HG03025 (cell line): ENCODE measurements around the gene ART3.
"Not testable (repeated sequence)": the region's sequence is repeated elsewhere in the genome, so short reads cannot be mapped to it uniquely, and the experiment has no call there.

ENCODE experiments used
- ATAC-seq: cut with Tn5 transposase; IDR thresholded peaks from one replicate; pipeline ENCODE4 v1.9.1; 2021; ENCODE audit warnings: mild to moderate bottlenecking, moderate library complexity; ENCODE audit not compliant: unreplicated experiment, low FRiP score

ART3 gene, protein sequence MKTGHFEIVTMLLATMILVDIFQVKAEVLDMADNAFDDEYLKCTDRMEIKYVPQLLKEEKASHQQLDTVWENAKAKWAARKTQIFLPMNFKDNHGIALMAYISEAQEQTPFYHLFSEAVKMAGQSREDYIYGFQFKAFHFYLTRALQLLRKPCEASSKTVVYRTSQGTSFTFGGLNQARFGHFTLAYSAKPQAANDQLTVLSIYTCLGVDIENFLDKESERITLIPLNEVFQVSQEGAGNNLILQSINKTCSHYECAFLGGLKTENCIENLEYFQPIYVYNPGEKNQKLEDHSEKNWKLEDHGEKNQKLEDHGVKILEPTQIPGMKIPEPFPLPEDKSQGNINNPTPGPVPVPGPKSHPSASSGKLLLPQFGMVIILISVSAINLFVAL

DNA sequence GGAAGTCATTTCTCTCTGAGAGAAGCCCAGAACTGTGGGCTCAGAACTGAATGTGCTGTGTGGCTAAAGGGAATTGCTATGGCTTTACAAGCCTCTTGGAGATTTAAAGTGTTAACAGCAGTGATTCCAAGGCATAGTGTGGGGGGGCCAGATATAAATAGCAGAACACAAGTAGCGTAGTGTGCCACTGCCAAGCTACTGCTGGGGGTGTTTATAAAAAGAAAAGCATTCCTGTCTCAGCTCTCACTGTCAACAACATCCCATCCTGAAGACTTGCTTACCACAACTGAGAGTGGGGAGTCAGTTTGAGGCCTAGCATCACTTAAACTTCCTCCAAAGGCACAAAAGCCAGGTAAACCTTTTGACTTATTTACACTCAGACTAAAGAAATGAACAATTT lies at the start of gene ART3:
Gene ART3 (plus strand): TSS at position 242 of the 400 bp plus-strand sequence. CDS start 1,181 bp downstream, outside the sequence.
- ATAC-seq, result no peak

DNA sequence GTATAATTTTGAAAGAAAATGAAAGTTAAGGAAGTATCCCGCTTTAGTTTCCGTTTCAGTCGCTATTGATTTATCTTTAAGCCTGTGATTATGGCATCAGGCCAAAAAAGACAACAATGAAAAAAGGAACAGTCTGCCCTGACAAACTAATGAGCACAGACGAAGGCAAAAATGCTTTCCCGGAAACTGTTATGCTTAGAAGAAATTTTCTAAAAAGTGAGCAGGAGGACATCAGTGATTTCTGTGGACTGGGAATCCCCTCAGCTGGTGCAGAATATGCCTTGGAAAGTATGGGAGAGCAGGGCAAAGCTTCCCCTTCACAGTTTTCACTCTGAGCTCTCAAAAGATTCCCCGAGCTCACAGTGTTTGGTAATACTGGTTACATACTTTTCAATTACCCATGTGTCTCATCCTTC lies 46.2 kb upstream of the ART3 start:
- ATAC-seq, result no peak

DNA sequence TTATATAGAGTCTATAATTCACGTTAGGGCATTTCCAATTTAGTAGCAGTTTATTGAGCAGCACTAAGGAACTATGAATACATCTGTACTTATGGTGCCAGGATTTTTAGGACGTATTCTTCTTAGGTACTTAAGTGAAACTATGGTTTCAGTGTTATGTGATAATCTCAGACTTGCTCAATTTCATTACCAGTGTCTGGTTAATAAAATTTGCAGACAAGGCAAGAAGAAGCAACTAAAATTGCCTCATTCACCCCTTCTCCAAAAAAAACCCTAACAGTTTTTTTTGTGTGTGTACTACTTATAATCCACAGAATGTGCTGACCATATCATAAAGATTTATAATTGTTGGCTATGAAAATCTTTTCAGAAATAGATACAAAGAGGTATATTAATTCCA lies 45.2 kb upstream of the ART3 start:
- no peak for ATAC-seq

DNA sequence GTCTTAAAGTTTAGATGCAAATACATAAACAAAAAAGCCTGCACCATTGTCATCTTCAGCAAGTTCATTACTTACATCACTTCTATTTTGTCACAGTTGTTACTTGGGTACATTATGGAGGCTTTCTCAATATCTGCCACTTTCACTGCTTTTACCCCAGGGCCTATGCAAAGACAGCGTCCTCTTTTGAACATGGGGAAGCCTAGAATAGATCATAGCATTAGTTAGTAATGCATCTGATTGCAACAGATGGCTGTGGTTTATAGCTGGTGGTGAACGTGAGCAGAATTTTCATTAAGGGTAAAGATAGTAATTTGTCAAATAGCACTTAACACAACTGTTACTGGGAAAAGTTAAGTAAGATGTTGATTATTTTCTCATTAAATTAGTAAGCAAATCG lies 39.4 kb upstream of the ART3 start:
- ATAC-seq, result no peak

DNA sequence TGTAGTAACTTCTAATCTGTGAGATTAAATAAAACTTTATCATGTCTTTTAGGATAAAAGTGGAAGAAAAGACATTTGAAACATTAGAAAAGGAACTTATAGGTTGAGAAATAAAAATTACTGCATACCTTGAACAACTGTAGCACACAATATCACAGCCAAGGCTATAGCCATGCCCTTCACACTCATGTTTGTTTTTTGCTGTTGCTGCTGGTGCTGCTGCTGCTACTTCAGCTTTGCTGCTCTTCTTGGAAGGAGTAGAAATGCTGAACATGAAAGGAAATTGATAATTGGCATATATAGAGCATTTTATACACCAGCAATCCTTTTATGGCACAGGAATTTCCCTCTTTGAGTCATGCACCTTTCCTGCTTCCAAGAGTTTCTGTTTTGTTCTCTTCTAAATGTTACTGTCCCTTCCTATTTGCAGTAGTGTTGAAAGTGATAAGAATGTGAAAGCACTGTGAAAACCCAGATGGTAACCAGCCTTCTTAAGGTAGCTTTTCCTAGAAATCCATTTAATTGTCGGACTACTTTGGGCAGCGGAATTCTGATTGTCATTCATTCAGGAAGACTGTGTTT lies 38.6 kb upstream of the ART3 start, which contains the start of gene CXCL11:
Gene CXCL11 (minus strand): TSS at position 272 of the 582 bp plus-strand sequence. CDS start 83 bp downstream, at position 189.
- no peak for ATAC-seq

DNA sequence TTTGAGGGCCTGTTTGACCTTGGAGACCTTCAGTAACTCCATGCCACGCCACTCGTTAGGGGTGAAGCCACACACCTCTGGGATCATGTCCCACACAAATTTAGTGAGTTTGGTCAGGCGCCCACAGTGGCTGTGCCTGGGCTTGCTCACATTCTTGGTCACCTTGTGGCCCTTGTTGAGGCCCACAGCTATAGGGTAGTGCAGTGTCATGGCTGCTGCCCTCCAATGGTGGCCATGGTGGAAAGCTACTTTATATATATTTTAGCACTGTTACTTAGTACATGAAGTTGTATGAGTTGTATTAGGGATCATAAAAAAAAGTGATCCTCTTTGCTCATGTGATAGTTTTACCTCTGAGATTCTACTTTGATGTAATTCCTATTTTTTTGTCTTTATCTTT lies 37.7 kb upstream of the ART3 start:
- ATAC-seq, result no peak

DNA sequence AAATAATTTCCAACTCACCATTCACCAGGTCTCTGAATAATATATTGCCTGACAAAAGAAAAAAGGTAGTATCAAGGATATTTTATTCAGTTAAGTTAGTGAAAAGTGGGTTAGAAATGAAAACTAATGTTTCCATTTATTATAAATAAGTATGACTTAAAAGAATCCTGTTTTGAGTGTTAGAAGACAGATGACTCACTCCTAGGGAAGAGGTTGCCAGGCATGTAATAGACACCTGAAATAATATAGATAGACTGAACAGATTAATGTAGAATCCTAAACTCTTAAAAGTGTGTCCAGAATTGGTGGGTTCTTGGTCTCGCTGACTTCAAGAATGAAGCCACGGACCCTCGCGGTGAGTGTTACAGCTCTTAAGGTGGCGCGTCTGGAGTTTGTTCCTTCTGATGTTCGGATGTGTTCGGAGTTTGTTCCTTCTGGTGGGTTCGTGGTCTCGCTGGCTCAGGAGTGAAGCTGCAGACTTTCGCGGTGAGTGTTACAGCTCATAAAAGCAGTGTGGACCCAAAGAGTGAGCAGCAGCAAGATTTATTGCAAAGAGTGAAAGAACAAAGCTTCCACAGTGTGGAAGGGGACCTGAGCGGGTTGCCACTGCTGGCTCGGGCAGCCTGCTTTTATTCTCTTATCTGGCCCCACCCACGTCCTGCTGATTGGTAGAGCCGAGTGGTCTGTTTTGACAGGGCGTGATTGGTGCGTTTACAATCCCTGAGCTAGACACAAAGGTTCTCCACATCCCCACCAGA lies 32.1 kb upstream of the ART3 start:
- not testable (repeated sequence) for ATAC-seq

DNA sequence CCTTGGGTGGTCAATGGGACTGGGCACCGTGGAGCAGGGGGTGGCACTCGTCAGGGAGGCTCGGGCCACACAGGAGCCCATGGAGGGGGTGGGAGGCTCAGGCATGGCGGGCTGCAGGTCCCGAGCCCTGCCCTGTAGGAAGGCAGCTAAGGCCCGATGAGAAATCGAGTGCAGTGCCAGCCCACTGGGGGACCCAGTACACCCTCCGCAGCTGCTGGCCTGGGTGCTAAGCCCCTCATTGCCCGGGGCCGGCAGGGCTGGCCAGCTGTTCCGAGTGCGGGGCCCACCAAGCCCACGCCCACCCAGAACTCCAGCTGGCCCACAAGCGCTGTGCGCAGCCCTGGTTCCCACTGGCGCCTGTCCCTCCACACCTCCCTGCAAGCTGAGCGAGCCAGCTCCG lies 31.2 kb upstream of the ART3 start:
- not testable (repeated sequence) for ATAC-seq

DNA sequence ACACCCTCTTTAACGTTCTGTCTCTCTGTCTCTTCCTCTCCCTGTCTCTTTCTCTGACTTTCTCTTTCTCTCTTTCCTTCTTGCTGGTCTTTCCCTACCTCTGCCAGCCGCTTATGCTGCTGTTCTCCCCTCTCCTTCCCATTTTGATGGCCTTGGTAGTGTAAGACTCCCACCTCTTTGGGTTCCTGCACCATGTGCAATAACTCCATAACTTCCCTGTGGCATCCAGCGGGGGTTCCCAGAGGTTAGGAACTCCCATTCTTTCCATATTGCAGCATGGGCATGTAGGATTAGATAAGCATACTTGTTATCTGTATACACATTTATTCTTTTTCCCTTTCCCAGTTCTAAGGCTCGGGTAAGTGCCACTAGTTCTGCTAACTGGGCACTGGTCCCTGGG lies 29.8 kb upstream of the ART3 start:
- not testable (repeated sequence) for ATAC-seq

DNA sequence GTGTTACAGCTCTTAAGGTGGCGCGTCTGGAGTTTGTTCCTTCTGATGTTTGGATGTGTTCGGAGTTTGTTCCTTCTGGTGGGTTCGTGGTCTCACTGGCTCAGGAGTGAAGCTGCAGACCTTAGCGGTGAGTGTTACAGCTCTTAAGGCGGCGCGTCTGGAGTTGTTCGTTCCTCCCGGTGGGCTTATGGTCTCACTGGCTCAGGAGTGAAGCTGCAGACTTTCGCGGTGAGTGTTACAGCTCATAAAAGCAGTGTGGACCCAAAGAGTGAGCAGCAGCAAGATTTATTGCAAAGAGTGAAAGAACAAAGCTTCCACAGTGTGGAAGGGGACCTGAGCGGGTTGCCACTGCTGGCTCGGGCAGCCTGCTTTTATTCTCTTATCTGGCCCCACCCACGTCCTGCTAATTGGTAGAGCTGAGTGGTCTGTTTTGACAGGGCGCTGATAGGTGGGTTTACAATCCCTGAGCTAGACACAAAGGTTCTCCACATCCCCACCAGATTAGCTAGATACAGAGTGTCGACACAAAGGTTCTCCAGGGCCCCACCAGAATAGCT lies 24.6 kb upstream of the ART3 start:
- not testable (repeated sequence) for ATAC-seq

DNA sequence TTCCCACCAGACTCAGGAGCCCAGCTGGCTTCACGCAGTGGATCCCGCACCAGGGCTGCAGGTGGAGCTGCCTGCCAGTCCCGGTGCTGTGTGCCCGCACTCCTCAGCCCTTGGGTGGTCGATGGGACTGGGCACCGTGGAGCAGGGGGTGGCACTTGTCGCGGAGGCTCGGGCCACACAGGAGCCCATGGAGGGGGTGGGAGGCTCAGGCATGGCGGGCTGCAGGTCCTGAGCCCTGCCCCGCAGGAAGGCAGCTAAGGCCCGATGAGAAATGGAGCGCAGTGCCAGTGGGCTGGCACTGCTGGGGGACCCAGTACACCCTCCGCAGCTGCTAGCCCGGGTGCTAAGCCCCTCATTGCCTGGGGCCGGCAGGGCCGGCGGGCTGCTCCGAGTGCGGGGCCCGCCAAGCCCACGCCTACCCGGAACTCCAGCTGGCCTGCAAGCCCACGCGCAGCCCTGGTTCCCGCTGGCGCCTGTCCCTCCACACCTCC lies 23.9 kb upstream of the ART3 start:
- not testable (repeated sequence) for ATAC-seq

DNA sequence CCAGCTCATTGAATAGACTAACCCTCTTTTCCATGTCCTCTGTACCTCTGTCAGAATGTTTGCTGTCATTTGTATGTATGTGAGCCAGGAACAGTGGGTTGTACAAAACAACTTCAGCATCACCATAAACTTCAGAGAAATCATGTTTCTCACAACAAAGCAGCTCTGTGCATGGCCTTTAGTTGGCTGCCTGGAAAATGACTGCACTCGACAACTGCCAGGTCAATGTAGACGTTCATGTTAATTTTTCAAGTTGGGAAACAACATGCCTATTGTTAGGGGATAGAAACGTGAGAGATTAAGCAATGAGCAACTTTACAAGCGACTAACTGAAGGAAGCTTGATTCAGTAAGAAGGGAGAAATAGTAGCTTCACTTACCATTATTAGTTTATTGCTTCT lies 20.8 kb upstream of the ART3 start:
- ATAC-seq, result no peak

DNA sequence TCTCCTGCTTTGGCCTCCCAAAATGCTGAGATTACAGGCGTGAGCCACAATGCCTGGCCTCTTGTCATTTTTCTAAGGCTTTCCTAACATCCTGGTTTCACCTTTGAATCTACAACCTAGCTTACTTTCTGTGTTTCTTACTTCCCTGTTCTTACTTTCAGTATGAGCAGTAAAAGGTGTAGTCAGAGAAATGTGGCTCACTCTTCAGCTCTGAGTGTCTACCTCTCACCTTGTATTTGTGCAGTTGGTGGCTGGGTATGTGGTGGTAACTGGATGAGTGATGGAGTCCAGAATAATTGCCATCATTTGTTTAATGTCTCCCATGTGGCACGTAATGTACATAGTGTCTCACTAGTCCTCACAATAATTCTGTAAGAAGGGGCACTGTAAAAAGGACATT lies 19.5 kb upstream of the ART3 start:
- ATAC-seq, result peak; percentile 95

DNA sequence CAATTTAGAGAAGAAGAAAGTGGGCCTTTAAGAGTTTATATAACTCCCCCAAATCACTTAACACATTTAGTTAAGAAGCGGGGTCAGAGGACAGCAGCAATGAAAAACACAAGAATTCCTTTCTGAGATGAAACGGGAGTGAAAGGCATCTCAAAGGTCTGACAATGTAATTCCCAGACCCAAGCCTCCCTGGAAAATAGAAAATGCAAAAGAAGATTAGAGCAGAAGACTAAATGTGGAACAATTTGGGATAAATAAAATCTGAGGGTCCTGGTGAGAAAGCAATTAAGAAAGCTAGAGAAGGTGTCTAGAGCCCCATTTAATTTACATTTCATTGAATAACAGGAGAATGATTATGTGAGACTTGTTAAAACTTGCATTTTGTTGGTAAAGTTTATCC lies 19.1 kb upstream of the ART3 start:
- no peak for ATAC-seq

DNA sequence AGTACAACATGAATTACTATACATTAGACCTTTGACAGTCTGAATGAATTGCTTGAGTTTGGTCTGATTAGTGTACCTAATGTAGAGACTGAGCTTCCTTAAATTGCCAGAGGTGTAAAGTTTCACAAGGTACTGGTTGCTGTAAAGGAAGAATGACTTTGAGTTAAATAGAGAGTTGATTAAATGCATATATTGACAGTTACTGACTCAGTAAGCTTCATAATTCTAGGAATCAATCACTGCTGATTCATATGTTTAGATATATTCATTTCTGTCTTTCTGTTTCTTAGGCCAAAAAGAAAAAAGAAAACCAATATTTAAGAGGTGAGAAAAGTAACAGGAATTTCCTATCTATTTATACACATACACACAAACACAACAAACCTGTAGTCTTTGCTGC lies 16.2 kb upstream of the ART3 start:
- no peak for ATAC-seq

DNA sequence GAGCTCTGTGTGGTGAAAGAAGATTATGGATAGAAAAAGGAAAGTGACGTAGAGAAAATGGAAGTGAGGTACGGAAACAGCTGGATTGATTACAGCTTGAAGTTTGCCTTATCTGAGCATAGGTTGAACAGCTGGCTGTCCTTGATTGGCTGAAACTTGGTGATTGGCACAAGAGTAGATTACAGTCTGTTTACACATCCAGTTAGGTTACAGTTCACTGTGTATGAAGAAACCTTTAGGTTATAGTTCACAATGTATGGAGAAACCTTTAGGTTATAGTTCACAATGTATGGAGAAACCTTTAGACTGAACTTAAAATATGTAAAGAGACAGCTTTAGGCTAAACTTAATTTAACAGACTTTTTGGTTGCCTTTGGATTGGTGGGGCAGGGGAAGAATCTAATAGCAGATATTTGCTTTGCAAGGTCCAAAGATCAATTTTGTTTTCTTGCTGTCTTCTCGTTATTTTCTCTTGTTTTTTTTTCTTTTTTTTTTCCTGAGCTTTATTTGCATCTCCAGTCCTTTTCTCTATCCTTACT lies 15.6 kb upstream of the ART3 start:
- ATAC-seq, result no peak

DNA sequence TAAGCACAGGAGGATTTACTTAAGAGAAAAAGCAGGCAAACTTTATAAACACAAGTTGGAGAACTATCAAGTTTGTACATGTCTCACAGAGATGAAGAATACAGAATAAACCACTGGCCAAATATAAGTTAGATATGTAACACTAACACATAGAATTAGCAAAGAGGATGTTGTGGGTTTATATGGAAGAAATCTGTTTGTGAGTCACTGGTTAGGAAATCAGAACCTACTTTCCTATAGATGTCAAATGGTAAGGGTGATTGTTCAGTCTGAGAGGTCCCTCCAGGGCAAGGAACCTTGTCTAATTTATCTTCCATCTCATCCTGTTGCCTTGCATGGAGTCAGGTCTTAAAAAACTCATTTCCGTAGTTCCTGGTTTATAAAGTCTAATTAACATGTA lies 14.8 kb upstream of the ART3 start:
- ATAC-seq, result no peak

DNA sequence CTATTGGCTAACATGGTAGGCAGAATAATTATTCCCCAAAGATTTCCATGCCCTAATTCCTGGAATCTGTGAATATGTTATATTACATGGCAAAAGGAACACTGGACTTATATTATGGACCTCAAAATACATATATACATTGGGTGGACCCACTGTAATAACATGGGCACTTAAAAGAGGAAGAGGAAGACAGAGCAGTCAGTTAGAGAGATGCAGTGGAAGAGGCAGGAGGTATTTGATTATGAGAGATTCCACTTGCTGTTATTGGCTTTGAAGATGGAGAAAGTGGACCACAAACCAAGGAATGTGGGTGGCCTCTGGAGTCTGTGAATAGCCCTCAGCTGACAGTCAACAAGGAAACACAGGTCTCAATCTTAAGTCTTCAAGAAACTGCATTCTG lies 14.0 kb upstream of the ART3 start:
- ATAC-seq, result no peak

DNA sequence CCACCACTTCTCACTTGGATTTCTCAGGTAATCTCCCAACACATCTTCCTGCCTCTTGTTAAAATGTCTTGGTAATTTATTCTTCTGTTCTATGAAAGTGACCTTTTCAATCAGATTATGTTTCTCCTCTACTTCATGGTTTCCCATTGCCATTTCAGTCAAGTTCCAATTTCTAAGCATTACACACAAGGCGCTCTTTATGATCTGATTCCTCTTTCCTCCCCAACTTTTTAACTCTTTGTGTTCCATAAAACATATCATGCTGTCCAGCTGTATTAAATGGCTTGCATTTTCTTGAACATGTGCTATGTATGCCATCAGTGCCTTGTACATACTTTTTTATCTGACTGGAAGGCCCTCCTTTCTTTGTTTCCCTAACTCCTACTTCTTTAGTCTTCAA lies 13.1 kb upstream of the ART3 start:
- no peak for ATAC-seq

DNA sequence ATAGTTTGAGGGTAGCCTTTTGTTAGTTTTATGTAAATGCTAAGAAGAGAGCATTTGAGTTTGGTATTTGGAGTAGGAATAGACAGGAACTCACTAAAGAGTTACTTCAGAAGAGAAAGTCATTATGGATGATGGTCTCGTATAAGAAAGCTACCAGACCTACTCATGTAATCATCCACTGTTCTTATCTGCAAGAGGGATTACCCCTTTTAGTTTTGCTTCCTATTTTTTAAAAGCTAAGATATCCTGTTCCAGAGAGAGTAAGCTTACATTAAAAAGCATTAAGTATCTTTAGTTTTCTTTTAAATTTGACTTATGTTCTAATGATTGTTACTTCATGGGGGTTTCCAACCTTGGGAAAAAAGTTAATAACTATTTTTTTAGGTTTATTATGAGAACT lies 12.5 kb upstream of the ART3 start:
- ATAC-seq, result no peak

DNA sequence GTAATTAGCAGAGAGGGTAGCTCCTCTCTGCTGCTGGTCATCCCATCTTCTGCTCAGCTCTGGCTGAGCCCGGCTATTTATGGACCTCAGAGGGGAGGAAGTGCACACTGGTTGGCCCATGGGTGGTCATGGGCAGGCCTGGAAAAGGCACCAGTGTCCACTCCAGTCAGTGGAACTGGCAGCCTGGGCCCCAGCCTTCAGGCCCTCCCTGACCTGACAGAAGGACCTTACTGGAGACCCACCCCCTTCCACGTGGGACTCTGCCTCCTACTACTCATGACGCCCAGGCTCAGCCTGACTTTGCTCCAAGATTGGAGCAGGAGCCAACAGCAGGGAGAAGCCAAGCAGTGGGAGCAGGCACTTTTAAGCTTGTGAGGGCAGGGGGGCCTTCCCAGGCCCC lies 8.0 kb upstream of the ART3 start:
- no peak for ATAC-seq
